HG02798 (cell line): ENCODE data around the gene CMPK1.

Experiments
- ATAC-seq: cut with Tn5 transposase; IDR thresholded peaks from one replicate; pipeline ENCODE4 v1.9.1; 2021; ENCODE audit warnings: mild to moderate bottlenecking; ENCODE audit not compliant: unreplicated experiment, poor library complexity

Gene CMPK1

DNA sequence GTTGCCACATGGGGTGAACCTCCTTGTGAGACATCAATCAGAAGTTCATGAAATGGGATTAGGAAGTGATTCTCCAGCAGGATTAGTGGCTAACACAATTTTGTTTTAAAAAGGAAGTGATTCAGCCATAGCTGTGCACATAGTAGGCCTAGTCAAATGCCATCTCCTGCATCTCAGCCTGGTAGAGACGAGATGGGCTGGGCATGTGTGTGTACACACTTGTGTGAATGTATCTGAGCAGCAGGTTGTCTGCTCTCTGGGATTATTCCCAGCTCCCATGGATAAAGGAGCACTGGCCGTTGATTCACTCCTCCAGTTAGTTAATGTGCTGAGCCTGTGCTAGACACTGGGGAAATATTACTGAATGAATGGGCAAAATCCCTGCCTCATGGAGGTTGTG is 84.5 kb downstream of the CMPK1 start:
- ATAC-seq: no peak

- no peak for ATAC-seq
Measured at GRCh38 chr1:47418681-47419325, 85.2 kb downstream of the CMPK1 start.

- no peak for ATAC-seq
Measured at GRCh38 chr1:47420547-47420946, 87.0 kb downstream of the CMPK1 start.

- no peak for ATAC-seq
Measured at GRCh38 chr1:47423872-47424271, 90.3 kb downstream of the CMPK1 start.

DNA sequence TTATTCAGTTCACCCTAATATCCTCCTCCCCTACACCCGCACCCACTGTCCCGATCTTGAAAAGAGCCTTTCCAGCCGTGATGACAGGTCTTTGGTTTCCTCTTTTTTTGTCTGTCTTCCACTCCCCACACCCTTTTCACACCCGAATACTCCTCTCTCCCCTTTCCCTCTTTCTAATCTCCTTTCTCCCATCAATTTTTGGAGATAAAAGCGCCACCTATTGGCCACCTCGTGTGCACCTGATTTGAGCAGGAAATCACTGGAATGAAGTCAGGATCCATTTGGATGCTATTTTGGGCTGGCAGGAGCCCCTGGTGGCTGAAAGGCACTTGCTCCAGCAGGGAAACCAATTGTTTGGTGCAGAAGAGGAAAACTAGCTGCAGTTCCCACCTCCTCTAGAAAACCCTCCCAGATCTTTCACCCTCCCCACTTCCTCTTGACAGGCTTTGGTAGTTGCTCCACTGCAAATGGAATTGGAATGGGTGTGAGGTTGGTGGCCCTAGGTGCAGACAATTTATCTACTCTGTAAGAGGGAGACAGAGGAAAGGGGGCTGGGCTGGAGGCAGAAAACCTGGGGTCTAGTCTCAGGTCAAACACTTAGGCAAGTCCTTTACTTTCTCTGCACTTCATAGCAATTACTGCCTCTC is 90.9 kb downstream of the CMPK1 start:
- no peak for ATAC-seq
